ENCODE measurements around the gene DCDC1. TPM values are rescaled to one million over a fixed set of nuclear protein-coding genes. Genes with fewer than 3 reads are reported as not detected.

The DCDC1 gene
- polyA plus RNA-seq, 4 donors: 0.87 TPM; not detected in 3

GRCh38 chr11:30908857-30909256 lies 460.7 kb downstream of the DCDC1 start:
- DNase-seq (no peak), FAIRE-seq (no peak)
- H3K27ac ChIP-seq (ENCODE audit: low read depth in 1 of 3, low read length in 2 of 3): no peak overlapping the region
- H3K4me3 ChIP-seq (ENCODE audit: low read depth in 1 of 3, low read length in 3 of 3): no peak overlapping the region
- no peaks in the 10 kb centered on the region for H3K27me3 ChIP-seq (ENCODE audit: control insufficient read depth in 3 of 3, insufficient read depth in 3 of 3, low read length in 3 of 3)
- H3K36me3 ChIP-seq (ENCODE audit: control insufficient read depth in 3 of 3, insufficient read depth in 2 of 3, low read depth in 1 of 3, low read length in 3 of 3): no peaks in the 10 kb centered on the region
- 78 to 90% (median 84%) methylated on average over 1 of the region's 1 CpG for WGBS, 3 donors
- no peaks in the 10 kb centered on the region for H3K9me3 ChIP-seq (ENCODE audit: control insufficient read depth in 2 of 2, insufficient read depth in 1 of 2, low read depth in 1 of 2, low read length in 1 of 2)
- no peaks in the 10 kb centered on the region for H3K4me1 ChIP-seq (ENCODE audit: control insufficient read depth in 3 of 3, insufficient read depth in 2 of 3, low read depth in 1 of 3, low read length in 2 of 3)

GRCh38 chr11:30908272-30908671 lies 461.3 kb downstream of the DCDC1 start:
- no peak for DNase-seq
- Histone ChIP-seq H3K27ac (ENCODE audit: low read depth in 1 of 3, low read length in 2 of 3) (no peak overlapping the region), H3K9me3 (ENCODE audit: control insufficient read depth in 2 of 2, insufficient read depth in 1 of 2, low read depth in 1 of 2, low read length in 1 of 2) (no peaks in the 10 kb centered on the region), H3K27me3 (ENCODE audit: control insufficient read depth in 3 of 3, insufficient read depth in 3 of 3, low read length in 3 of 3) (no peaks in the 10 kb centered on the region), H3K4me3 (ENCODE audit: low read depth in 1 of 3, low read length in 3 of 3) (no peak overlapping the region), H3K4me1 (ENCODE audit: control insufficient read depth in 3 of 3, insufficient read depth in 2 of 3, low read depth in 1 of 3, low read length in 2 of 3) (no peaks in the 10 kb centered on the region), H3K36me3 (ENCODE audit: control insufficient read depth in 3 of 3, insufficient read depth in 2 of 3, low read depth in 1 of 3, low read length in 3 of 3) (no peaks in the 10 kb centered on the region)
- FAIRE-seq: no peak
- 67 to 89% (median 83%) methylated on average over 2 of the region's 2 CpGs for WGBS, 3 donors

- Histone ChIP-seq H3K4me1 (ENCODE audit: control insufficient read depth in 3 of 3, insufficient read depth in 2 of 3, low read depth in 1 of 3, low read length in 2 of 3) (no peaks in the 10 kb centered on the region), H3K36me3 (ENCODE audit: control insufficient read depth in 3 of 3, insufficient read depth in 2 of 3, low read depth in 1 of 3, low read length in 3 of 3) (no peaks in the 10 kb centered on the region), H3K4me3 (ENCODE audit: low read depth in 1 of 3, low read length in 3 of 3) (no peak overlapping the region), H3K27ac (ENCODE audit: low read depth in 1 of 3, low read length in 2 of 3) (no peak overlapping the region), H3K27me3 (ENCODE audit: control insufficient read depth in 3 of 3, insufficient read depth in 3 of 3, low read length in 3 of 3) (no peaks in the 10 kb centered on the region), H3K9me3 (ENCODE audit: control insufficient read depth in 2 of 2, insufficient read depth in 1 of 2, low read depth in 1 of 2, low read length in 1 of 2) (no peaks in the 10 kb centered on the region)
- FAIRE-seq (no peak), DNase-seq (no peak)
These were observed 466.6 kb downstream of the DCDC1 start for GRCh38 chr11:30902929-30903328.

- Histone ChIP-seq H3K9me3 (ENCODE audit: control insufficient read depth in 2 of 2, insufficient read depth in 1 of 2, low read depth in 1 of 2, low read length in 1 of 2) (no peaks in the 10 kb centered on the region), H3K4me3 (ENCODE audit: low read depth in 1 of 3, low read length in 3 of 3) (no peak overlapping the region), H3K27me3 (ENCODE audit: control insufficient read depth in 3 of 3, insufficient read depth in 3 of 3, low read length in 3 of 3) (no peaks in the 10 kb centered on the region), H3K36me3 (ENCODE audit: control insufficient read depth in 3 of 3, insufficient read depth in 2 of 3, low read depth in 1 of 3, low read length in 3 of 3) (no peaks in the 10 kb centered on the region), H3K4me1 (ENCODE audit: control insufficient read depth in 3 of 3, insufficient read depth in 2 of 3, low read depth in 1 of 3, low read length in 2 of 3) (no peaks in the 10 kb centered on the region), H3K27ac (ENCODE audit: low read depth in 1 of 3, low read length in 2 of 3) (no peak overlapping the region)
- no peak for DNase-seq
- WGBS, 3 donors: 63 to 78% (median 75%) methylated on average over 2 of the region's 2 CpGs
- no peak for FAIRE-seq
These were observed 474.5 kb downstream of the DCDC1 start for GRCh38 chr11:30895046-30895445.

- no peak overlapping the region for H3K27ac ChIP-seq (ENCODE audit: low read depth in 1 of 3, low read length in 2 of 3)
- no peaks in the 10 kb centered on the region for H3K27me3 ChIP-seq (ENCODE audit: control insufficient read depth in 3 of 3, insufficient read depth in 3 of 3, low read length in 3 of 3)
- WGBS, 3 donors: 63 to 74% (median 63%) methylated on average over 3 of the region's 3 CpGs
- H3K36me3 ChIP-seq (ENCODE audit: control insufficient read depth in 3 of 3, insufficient read depth in 2 of 3, low read depth in 1 of 3, low read length in 3 of 3): no peaks in the 10 kb centered on the region
- H3K4me3 ChIP-seq (ENCODE audit: low read depth in 1 of 3, low read length in 3 of 3): no peak overlapping the region
- H3K4me1 ChIP-seq (ENCODE audit: control insufficient read depth in 3 of 3, insufficient read depth in 2 of 3, low read depth in 1 of 3, low read length in 2 of 3): no peaks in the 10 kb centered on the region
- no peak for FAIRE-seq
- no peak for DNase-seq
- H3K9me3 ChIP-seq (ENCODE audit: control insufficient read depth in 2 of 2, insufficient read depth in 1 of 2, low read depth in 1 of 2, low read length in 1 of 2): no peaks in the 10 kb centered on the region
These were observed 476.2 kb downstream of the DCDC1 start for GRCh38 chr11:30893318-30893717.

GRCh38 chr11:30889143-30889794 lies 480.3 kb downstream of the DCDC1 start:
- Histone ChIP-seq H3K27me3 (ENCODE audit: control insufficient read depth in 3 of 3, insufficient read depth in 3 of 3, low read length in 3 of 3) (no peaks in the 10 kb centered on the region), H3K27ac (ENCODE audit: low read depth in 1 of 3, low read length in 2 of 3) (no peak overlapping the region), H3K4me3 (ENCODE audit: low read depth in 1 of 3, low read length in 3 of 3) (no peak overlapping the region), H3K4me1 (ENCODE audit: control insufficient read depth in 3 of 3, insufficient read depth in 2 of 3, low read depth in 1 of 3, low read length in 2 of 3) (no peaks in the 10 kb centered on the region), H3K9me3 (ENCODE audit: control insufficient read depth in 2 of 2, insufficient read depth in 1 of 2, low read depth in 1 of 2, low read length in 1 of 2) (no peaks in the 10 kb centered on the region), H3K36me3 (ENCODE audit: control insufficient read depth in 3 of 3, insufficient read depth in 2 of 3, low read depth in 1 of 3, low read length in 3 of 3) (no peaks in the 10 kb centered on the region)
- FAIRE-seq: no peak
- DNase-seq: no peak
- WGBS, 3 donors: 72 to 80% (median 80%) methylated on average over 6 of the region's 6 CpGs

GRCh38 chr11:30879322-30880005 lies 490.1 kb downstream of the DCDC1 start:
- Histone ChIP-seq H3K4me1 (ENCODE audit: control insufficient read depth in 3 of 3, insufficient read depth in 2 of 3, low read depth in 1 of 3, low read length in 2 of 3) (no peaks in the 10 kb centered on the region), H3K36me3 (ENCODE audit: control insufficient read depth in 3 of 3, insufficient read depth in 2 of 3, low read depth in 1 of 3, low read length in 3 of 3) (no peaks in the 10 kb centered on the region), H3K27ac (ENCODE audit: low read depth in 1 of 3, low read length in 2 of 3) (no peak overlapping the region), H3K4me3 (ENCODE audit: low read depth in 1 of 3, low read length in 3 of 3) (no peak overlapping the region), H3K27me3 (ENCODE audit: control insufficient read depth in 3 of 3, insufficient read depth in 3 of 3, low read length in 3 of 3) (no peaks in the 10 kb centered on the region), H3K9me3 (ENCODE audit: control insufficient read depth in 2 of 2, insufficient read depth in 1 of 2, low read depth in 1 of 2, low read length in 1 of 2) (no peaks in the 10 kb centered on the region)
- DNase-seq: no peak
- WGBS, 3 donors: 55 to 57% (median 57%) methylated on average over 8 of the region's 8 CpGs
- FAIRE-seq: no peak

GRCh38 chr11:30878400-30878799 lies 491.1 kb downstream of the DCDC1 start:
- no peak overlapping the region for H3K4me3 ChIP-seq (ENCODE audit: low read depth in 1 of 3, low read length in 3 of 3)
- no peak for DNase-seq
- 51 to 66% (median 59%) methylated on average over 3 of the region's 3 CpGs for WGBS, 3 donors

More at GRCh38 chr11:30878400-30878799, 491.1 kb downstream of the DCDC1 start:
- no peaks in the 10 kb centered on the region for H3K27me3 ChIP-seq (ENCODE audit: control insufficient read depth in 3 of 3, insufficient read depth in 3 of 3, low read length in 3 of 3)
- H3K9me3 ChIP-seq (ENCODE audit: control insufficient read depth in 2 of 2, insufficient read depth in 1 of 2, low read depth in 1 of 2, low read length in 1 of 2): no peaks in the 10 kb centered on the region
- no peak for FAIRE-seq
- H3K4me1 ChIP-seq (ENCODE audit: control insufficient read depth in 3 of 3, insufficient read depth in 2 of 3, low read depth in 1 of 3, low read length in 2 of 3): no peaks in the 10 kb centered on the region
- no peak overlapping the region for H3K27ac ChIP-seq (ENCODE audit: low read depth in 1 of 3, low read length in 2 of 3)
- H3K36me3 ChIP-seq (ENCODE audit: control insufficient read depth in 3 of 3, insufficient read depth in 2 of 3, low read depth in 1 of 3, low read length in 3 of 3): no peaks in the 10 kb centered on the region
